Measurements from ENCODE around the gene WDFY2. TPM values are rescaled to one million over a fixed set of nuclear protein-coding genes. Genes with fewer than 3 reads are reported as not detected.

WDFY2 gene
- total and polyA plus RNA-seq, 2 of the 13 experiments (the other 11 are each of a cell fraction or from before 2014, with no cell fraction given) = 22.6 to 27.0 TPM

GRCh38 chr13:51583875-51584730 lies at the start of gene WDFY2 (continued):
- TF ChIP-seq ZNF687 (CRISPR knock-in tag; IDR thresholded peaks at IDR 0.05) = peak; percentile 90
- TF ChIP-seq ZNF556 (CRISPR knock-in tag; IDR thresholded peaks at IDR 0.05; ENCODE audit: borderline replicate concordance) = peak; percentile 44; the same call in 1 of the 2 replicates
- TF ChIP-seq ESRRA (CRISPR knock-in tag; IDR thresholded peaks at IDR 0.05; ENCODE audit: low read depth) = no peak; the same call in 1 of the 2 replicates
- TF ChIP-seq PLSCR1 (CRISPR knock-in tag; IDR thresholded peaks at IDR 0.05; ENCODE audit: borderline replicate concordance) = no peak; the same call in 1 of the 2 replicates
- TF ChIP-seq KLF16 (CRISPR knock-in tag; IDR thresholded peaks at IDR 0.05) = 0 out of 4 replicates have a peak, but pooled peaks of 1 of the 2 experiments have one; percentile 19
- no peak for TF ChIP-seq AKAP8 (CRISPR knock-in tag; IDR thresholded peaks at IDR 0.05)
- peak; percentile 71; the same call in 1 of the 2 replicates for TF ChIP-seq ZNF766 (CRISPR knock-in tag; IDR thresholded peaks at IDR 0.05; ENCODE audit: borderline replicate concordance)
- no peak for TF ChIP-seq ZNF792 (CRISPR knock-in tag; IDR thresholded peaks at IDR 0.05)
- peak; percentile 89 for TF ChIP-seq GABPB1 (CRISPR knock-in tag; IDR thresholded peaks at IDR 0.05)
- peak; percentile 37; the same call in 1 of the 2 replicates for TF ChIP-seq CHD2 (IDR thresholded peaks at IDR 0.05; ENCODE audit: low read depth, low read length)
- no peak for TF ChIP-seq CREBL2 (CRISPR knock-in tag; IDR thresholded peaks at IDR 0.05; ENCODE audit: borderline replicate concordance)
- no peak for TF ChIP-seq ZNF367 (CRISPR knock-in tag; IDR thresholded peaks at IDR 0.05; ENCODE audit: borderline replicate concordance)
- peak; percentile 23; the same call in 1 of the 2 replicates for TF ChIP-seq GATAD1 (CRISPR knock-in tag; IDR thresholded peaks at IDR 0.05)
- TF ChIP-seq MED13 (CRISPR knock-in tag; IDR thresholded peaks at IDR 0.05) = peak; percentile 58; the same call in 1 of the 2 replicates
- TF ChIP-seq RORA (CRISPR knock-in tag; IDR thresholded peaks at IDR 0.05) = no peak
- TF ChIP-seq HMGXB3 (CRISPR knock-in tag; IDR thresholded peaks at IDR 0.05; ENCODE audit: borderline replicate concordance) = 0 out of 2 replicates have a peak, but pooled peaks have one; percentile 4
- no peak for TF ChIP-seq PPARG (CRISPR knock-in tag; conservative IDR thresholded peaks at IDR 0.05)

Data from HepG2 (cell line).